ENCODE measurements around the gene PON1. TPM values are rescaled to one million over a fixed set of nuclear protein-coding genes. Genes with fewer than 3 reads are reported as not detected.

The PON1 gene
- polyA plus RNA-seq, 1 donor from 2014 or later, result 0.25 TPM

GRCh38 chr7:95368235-95368634 lies 43.9 kb upstream of the PON1 start:
- Histone ChIP-seq H2AFZ (ENCODE audit: low read depth, low read length) (no peak overlapping the region), H3F3A (ENCODE audit: insufficient read depth, low read length, poor library complexity, severe bottlenecking) (no peaks in the 10 kb centered on the region), H3K27me3 (ENCODE audit: insufficient read depth, low read depth, low read length) (no peaks in the 10 kb centered on the region), H3K36me3 (ENCODE audit: insufficient read depth, low read length) (no peaks in the 10 kb centered on the region), H3K9ac (ENCODE audit: low read length) (no peak overlapping the region), H3K4me3 (ENCODE audit: low read length) (no peak overlapping the region), H3K79me2 (replicated peaks; ENCODE audit: insufficient read depth, low read length) (no peaks in the 10 kb centered on the region), H3K4me2 (ENCODE audit: low read length) (no peak overlapping the region), H4K20me1 (ENCODE audit: insufficient read depth) (no peaks in the 10 kb centered on the region), H3K27ac (ENCODE audit: low read length) (no peak overlapping the region), H3K9me2 (ENCODE audit: insufficient read depth, low read length) (no peaks in the 10 kb centered on the region), H3K9me3 (ENCODE audit: low read length) (no peaks in the 10 kb centered on the region)
- no peak for TF ChIP-seq EP300 (conservative IDR thresholded peaks at IDR 0.05; ENCODE audit: poor library complexity, severe bottlenecking)
- TF ChIP-seq POLR2AphosphoS5 (IDR thresholded peaks at IDR 0.05), result no peak
- TF ChIP-seq, protein P1, sequence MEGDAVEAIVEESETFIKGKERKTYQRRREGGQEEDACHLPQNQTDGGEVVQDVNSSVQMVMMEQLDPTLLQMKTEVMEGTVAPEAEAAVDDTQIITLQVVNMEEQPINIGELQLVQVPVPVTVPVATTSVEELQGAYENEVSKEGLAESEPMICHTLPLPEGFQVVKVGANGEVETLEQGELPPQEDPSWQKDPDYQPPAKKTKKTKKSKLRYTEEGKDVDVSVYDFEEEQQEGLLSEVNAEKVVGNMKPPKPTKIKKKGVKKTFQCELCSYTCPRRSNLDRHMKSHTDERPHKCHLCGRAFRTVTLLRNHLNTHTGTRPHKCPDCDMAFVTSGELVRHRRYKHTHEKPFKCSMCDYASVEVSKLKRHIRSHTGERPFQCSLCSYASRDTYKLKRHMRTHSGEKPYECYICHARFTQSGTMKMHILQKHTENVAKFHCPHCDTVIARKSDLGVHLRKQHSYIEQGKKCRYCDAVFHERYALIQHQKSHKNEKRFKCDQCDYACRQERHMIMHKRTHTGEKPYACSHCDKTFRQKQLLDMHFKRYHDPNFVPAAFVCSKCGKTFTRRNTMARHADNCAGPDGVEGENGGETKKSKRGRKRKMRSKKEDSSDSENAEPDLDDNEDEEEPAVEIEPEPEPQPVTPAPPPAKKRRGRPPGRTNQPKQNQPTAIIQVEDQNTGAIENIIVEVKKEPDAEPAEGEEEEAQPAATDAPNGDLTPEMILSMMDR (IDR thresholded peaks at IDR 0.05; ENCODE audit: poor library complexity, severe bottlenecking), result no peak
- TF ChIP-seq MXI1 (conservative IDR thresholded peaks at IDR 0.05; ENCODE audit: poor library complexity, severe bottlenecking), result no peak
- TF ChIP-seq TAF1 (IDR thresholded peaks at IDR 0.05; ENCODE audit: low read depth), result no peak
- no peak for TF ChIP-seq EZH2 (IDR thresholded peaks at IDR 0.05; ENCODE audit: borderline replicate concordance, insufficient read depth, low read length, poor library complexity, severe bottlenecking)
- no peak for TF ChIP-seq RAD21 (conservative IDR thresholded peaks at IDR 0.05)
- TF ChIP-seq REST (IDR thresholded peaks at IDR 0.05; ENCODE audit: borderline replicate concordance), result no peak
- no peak for TF ChIP-seq SMC3 (conservative IDR thresholded peaks at IDR 0.05; ENCODE audit: poor library complexity)

- no peaks in the 10 kb centered on the region for H3K9me3 ChIP-seq (ENCODE audit: low read length)
- no peaks in the 10 kb centered on the region for H3K9me2 ChIP-seq (ENCODE audit: insufficient read depth, low read length)
- no peaks in the 10 kb centered on the region for H3K36me3 ChIP-seq (ENCODE audit: insufficient read depth, low read length)
- no peak overlapping the region for H3K4me3 ChIP-seq (ENCODE audit: low read length)
- H2AFZ ChIP-seq (ENCODE audit: low read depth, low read length), result no peak overlapping the region
- no peaks in the 10 kb centered on the region for H3F3A ChIP-seq (ENCODE audit: insufficient read depth, low read length, poor library complexity, severe bottlenecking)
- no peaks in the 10 kb centered on the region for H4K20me1 ChIP-seq (ENCODE audit: insufficient read depth)
- H3K27ac ChIP-seq (ENCODE audit: low read length), result no peak overlapping the region
- H3K27me3 ChIP-seq (ENCODE audit: insufficient read depth, low read depth, low read length), result no peaks in the 10 kb centered on the region
- no peak for TF ChIP-seq RAD21 (conservative IDR thresholded peaks at IDR 0.05)
- TF ChIP-seq SMC3 (conservative IDR thresholded peaks at IDR 0.05; ENCODE audit: poor library complexity), result no peak
- no peak for TF ChIP-seq POLR2AphosphoS5 (IDR thresholded peaks at IDR 0.05)
- TF ChIP-seq EP300 (conservative IDR thresholded peaks at IDR 0.05; ENCODE audit: poor library complexity, severe bottlenecking), result no peak
- no peak for TF ChIP-seq EZH2 (IDR thresholded peaks at IDR 0.05; ENCODE audit: borderline replicate concordance, insufficient read depth, low read length, poor library complexity, severe bottlenecking)
- TF ChIP-seq, protein P1 (IDR thresholded peaks at IDR 0.05; ENCODE audit: poor library complexity, severe bottlenecking), result no peak
- no peak for TF ChIP-seq MXI1 (conservative IDR thresholded peaks at IDR 0.05; ENCODE audit: poor library complexity, severe bottlenecking)
- TF ChIP-seq REST (IDR thresholded peaks at IDR 0.05; ENCODE audit: borderline replicate concordance), result no peak
- no peak for TF ChIP-seq TAF1 (IDR thresholded peaks at IDR 0.05; ENCODE audit: low read depth)
- no peak overlapping the region for H3K4me2 ChIP-seq (ENCODE audit: low read length)
- no peaks in the 10 kb centered on the region for H3K79me2 ChIP-seq (replicated peaks; ENCODE audit: insufficient read depth, low read length)
- H3K9ac ChIP-seq (ENCODE audit: low read length), result no peak overlapping the region
Measured at GRCh38 chr7:95367606-95368005, 43.3 kb upstream of the PON1 start.

Data from neural cell (in vitro differentiated cells).